ENCODE measurements around the gene TOP3A.

- TF ChIP-seq POLR2AphosphoS5 (IDR thresholded peaks at IDR 0.05; ENCODE audit: low read depth, low read length) (no peak), PAX5 (IDR thresholded peaks at IDR 0.05; ENCODE audit: insufficient read depth, low read length, severe bottlenecking) (no peak), POLR2A (IDR thresholded peaks at IDR 0.05; ENCODE audit: low read depth, low read length) (no peak), TAF1 (IDR thresholded peaks at IDR 0.05; ENCODE audit: low read depth, low read length) (no peak)
Observed at GRCh38 chr17:18227635-18228034, 87.2 kb downstream of the TOP3A start.

Measured in GM12891 (cell line).